HG02981 (cell line): ENCODE measurements around the gene MFNG.
A peak's percentile ranks its signal among the peaks of the same experiment; 100 is the strongest.

ENCODE experiments used
- ATAC-seq: cut with Tn5 transposase; IDR thresholded peaks from one replicate; pipeline ENCODE4 v1.9.1; 2021; ENCODE audit warnings: mild to moderate bottlenecking, moderate library complexity; ENCODE audit not compliant: unreplicated experiment

MFNG gene

DNA sequence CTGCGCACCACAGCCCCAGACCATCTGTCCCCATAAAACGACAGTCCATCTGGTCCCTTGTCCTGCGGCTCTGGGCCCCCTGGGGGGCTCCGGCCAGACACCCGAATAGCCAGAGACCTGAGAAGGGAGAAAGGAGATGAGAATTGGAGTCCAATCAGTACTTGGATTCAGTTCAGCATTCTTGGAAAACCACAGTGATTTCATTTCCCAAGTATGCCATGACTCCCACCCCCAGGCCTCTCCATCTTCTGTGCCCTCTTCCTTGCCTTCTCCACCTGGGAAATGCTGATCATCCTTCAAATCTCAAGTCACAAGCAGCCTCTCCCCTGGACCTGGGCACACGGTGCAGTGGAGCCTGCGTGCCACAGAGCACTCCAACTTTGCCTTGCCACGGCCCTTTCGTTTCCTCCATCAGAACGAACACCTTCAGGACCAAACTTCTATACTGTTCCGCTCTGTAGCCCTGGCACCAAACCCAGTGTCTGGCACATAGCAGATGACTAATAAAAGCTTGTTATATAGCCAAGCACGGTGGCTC, 10.9 kb upstream of the MFNG start:
- no peak for ATAC-seq

GRCh38 chr22:37496651-37497050, 10.5 kb upstream of the MFNG start:
- ATAC-seq, result no peak

DNA sequence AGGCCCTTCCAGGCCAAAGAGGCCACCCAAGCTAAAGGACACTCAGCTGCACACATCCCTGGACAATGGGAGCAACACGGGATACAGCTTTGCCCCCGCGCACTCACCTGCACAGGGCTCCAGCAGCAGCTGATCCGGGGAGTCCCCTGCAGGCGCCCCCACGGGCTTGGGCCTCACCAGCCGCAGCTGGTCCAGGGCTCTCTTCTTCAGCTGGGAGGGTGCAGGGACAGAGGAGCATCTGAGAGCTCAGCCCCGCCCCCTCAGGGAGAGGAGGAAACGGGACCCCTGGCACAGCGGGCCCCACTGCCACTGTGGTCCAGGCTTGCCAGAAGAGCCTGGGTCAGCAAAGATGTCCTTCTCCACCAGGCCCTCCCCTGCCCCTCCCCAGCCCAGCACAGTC, 7.8 kb upstream of the MFNG start:
- no peak for ATAC-seq

DNA sequence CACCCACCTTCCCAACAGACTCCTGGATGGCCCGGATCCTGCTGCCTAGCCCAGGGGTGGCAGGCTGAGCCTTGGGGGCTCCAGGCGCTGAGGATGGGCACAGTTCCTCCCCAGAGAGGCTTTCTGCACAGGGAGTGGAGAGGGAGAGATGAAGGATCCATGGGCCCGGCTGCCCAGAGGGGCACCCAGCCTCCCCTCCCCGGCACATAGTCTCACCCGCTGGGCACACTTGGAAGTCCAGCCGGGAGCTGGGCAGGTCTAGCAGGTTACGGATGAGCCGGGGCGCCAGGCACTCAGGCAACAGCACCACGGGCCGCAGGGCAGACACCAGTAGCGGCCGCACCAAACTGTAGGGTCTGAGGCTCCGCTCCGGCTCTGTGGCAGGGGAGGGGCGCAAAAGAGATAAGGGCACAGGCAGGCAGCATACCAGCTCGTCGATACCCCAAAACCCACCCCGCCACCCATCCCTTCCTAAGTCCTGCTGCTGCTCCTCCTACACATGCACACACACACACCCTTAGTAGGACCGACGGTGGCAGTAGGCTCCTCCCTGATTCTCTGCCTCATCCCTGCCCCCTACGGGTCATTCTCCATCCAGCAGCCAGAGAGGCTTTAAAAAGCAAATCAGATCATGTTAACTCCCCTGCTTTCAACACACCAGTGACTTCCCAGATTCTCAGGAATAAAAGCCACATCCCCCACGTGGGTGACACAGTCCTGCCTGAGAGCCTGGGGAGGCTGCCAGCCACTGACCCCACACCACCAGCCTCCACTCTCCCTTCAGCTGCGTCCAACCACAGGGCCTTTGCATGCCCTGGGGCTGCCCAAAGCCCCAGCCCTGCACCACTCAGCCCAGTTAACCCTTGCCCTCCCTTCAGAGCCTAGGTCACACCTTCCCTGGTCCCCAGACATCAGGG, 6.5 kb upstream of the MFNG start:
- no peak for ATAC-seq

- ATAC-seq, result no peak
Observed at GRCh38 chr22:37491559-37492427, 5.6 kb upstream of the MFNG start.

- no peak for ATAC-seq
Observed at GRCh38 chr22:37491106-37491505, 4.9 kb upstream of the MFNG start.

- no peak for ATAC-seq
Observed at GRCh38 chr22:37489983-37490382, 3.8 kb upstream of the MFNG start.

DNA sequence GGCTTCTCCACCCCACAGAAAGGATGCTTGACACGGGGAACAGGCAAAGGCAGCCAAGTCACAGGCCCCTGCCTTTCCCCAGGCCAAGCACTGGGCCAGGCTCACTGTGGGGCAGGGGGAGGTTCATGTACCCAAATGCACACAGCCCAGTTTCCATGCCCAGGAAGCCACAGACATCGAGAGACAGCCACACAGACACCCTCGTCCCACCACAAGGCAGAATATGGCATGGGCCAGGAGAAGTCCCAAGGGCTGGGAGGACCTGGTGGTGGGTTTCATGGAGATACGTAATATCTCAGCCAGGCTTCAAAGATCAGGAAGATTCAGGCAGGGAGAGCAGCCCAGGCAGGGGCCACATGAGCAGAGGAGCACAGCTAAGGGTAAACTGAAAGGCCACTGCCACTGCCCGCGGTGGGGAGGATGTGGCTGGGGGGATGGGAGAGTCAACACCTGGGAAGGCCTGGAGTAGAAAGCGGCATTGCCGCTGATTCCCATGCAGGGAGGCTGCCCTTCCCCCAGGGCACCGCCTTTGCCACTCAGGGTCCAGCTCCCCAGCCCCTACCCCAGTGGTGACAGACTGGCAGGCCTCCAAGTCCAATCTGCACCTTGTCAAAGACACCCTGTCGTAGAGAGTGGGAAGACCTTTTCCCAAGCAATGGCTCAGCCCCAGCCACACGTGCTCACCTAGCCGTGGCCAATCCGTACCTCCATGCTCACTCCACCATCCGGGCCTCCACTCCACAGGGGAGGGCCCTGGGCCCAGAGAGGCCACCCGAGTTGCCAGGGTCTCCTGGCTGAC, 2.4 kb upstream of the MFNG start:
- no peak for ATAC-seq

DNA sequence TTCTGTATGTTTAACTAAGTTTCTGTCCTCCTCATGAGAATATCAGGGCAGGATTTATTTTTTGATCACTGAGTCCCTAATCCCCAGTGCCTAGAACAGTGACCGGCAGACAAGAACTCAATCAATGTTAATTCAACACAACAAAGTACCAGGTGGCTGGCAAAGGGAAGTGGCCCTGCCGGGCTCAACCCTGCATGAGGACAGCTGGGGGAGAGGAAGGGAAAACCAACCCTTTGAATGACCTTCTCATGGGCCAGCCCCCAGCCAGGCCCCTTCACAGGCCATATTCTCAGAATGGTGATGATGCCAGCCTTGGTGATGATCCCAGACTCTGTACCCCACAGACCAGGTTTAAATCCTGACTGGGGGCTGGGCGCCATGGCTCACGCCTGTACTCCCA, 1.4 kb upstream of the MFNG start:
- no peak for ATAC-seq

DNA sequence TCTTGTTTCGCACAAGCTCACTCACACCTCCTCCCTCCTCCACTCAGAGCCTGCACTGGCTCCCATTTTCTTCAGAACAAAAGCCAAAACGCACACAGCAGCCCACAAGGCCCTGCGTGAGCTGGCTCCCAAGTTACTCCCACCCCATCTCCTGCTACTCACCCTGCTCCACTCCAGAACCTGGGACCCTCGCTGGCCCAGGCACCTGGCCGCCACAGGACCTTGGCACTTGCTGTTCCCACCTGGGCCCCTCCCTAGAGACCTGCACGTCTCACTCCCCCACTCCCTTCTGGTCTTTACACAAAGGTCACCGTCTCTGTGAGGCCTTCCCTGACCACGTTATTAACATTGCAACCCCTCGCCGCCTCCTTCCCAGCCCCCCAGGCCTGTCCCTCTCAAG, 945 bp upstream of the MFNG start:
- no peak for ATAC-seq

DNA sequence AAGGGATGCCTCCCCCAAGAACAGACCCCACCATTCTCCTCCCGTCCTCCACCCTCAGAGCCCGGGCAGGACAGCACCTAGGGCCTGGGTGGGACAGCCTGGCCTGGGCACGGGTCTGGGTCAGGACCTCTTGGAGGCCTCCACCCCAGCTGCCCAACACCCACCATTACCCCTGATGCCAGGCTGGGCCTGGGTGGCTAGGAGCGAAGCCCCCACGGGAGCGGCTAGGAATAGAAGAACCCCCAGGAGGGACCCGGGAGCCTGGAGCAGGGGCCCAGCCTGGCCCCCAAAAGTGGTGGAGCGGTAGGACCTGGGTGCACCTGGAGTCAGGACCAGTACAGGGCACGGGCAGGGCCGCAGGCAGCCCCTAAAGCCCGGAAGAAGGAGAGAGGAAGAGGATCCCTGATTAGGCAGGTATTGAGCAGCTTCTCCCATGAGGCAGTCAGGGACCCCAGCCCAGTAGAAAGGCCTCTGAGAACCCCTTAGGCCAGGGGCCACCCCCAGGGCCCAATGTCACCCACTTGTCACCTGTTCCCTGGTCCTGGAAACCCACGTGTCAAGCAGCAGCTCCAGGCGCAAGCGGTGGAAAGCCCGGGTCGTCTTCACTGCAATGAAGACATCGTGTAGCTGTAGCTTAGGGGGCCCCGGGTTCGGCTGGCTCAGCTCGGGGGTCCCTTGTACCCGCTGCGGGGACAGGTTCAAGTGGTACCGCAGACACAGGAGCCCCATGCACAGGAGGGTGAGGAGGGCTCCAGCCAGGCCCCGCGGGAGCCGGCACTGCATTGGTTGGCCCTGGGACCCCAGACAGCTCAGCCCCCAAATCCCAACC, 575 bp downstream of the MFNG start:
- peak; percentile 8 for ATAC-seq

DNA sequence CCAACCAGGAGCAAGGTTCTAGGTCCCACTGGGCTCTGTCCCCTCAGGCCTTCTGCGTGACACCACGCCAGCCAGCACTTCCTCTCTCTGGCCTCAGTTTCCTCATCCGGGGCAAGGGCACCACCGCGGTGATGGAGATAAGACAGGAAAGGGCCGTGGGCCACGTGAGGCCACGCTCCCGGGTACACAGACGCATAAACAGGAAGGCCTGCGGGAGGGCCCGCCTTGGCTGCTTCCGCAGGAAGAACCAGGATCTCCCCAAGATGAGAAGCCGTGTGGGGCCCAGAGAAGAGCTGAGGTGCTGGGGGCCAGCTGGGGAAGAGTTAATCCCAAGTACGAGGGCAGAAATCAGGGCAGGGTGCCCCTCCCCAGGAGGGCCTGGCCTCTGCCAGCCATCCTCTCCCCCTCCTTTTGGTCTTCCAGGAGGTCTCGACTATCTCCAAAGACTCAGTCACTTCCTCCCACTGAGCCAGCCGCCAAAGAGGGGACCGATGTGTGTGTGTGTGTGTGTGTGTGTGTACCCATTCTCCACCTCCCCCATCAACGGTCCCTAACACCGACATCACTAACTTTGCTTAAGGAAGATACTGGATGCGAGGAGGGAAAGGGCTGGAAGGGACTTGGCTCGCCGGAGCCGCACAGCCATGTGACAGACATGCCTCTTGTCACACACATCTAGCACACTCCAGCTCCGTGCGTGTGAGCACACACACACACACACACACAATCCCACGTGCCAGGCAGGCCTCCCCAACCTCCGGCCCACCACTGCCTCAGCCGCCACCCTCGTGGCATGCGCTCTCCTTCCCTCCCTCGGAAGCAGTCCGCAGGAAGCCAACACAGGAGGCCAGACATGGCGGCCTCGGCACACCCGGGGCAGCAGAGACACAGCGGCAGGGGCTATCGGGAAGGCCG, 1.4 kb downstream of the MFNG start:
- no peak for ATAC-seq

- no peak for ATAC-seq
Observed at GRCh38 chr22:37483050-37483449, 3.1 kb downstream of the MFNG start.

- no peak for ATAC-seq
Observed at GRCh38 chr22:37482244-37482643, 3.9 kb downstream of the MFNG start.

DNA sequence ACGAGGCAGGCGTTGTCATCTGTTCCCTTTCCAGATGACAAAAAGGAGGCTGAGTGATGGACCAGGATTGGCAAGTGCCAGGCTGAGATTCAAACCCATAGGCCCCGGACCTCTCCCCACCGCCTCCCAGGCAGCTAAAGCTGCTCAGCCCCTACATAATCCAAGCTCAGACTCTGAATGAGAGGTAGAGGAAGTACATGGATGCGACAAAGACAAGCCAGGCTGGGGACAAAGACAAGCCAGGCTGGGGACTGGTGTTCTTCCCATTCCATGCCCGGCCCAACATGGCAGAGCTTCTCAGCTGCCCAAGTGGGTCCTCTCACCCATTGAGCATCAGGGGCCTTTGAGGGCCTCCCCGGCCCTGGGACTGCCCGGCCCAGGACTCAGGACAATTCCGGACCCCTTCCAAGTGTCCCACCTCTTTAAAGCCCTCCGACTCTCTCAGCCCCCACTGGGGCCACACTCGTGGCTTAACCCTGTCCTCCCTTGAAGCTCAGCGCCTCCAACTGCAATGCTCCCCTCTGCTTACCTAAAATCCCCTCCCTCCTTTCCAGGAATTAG, 4.8 kb downstream of the MFNG start:
- no peak for ATAC-seq

DNA sequence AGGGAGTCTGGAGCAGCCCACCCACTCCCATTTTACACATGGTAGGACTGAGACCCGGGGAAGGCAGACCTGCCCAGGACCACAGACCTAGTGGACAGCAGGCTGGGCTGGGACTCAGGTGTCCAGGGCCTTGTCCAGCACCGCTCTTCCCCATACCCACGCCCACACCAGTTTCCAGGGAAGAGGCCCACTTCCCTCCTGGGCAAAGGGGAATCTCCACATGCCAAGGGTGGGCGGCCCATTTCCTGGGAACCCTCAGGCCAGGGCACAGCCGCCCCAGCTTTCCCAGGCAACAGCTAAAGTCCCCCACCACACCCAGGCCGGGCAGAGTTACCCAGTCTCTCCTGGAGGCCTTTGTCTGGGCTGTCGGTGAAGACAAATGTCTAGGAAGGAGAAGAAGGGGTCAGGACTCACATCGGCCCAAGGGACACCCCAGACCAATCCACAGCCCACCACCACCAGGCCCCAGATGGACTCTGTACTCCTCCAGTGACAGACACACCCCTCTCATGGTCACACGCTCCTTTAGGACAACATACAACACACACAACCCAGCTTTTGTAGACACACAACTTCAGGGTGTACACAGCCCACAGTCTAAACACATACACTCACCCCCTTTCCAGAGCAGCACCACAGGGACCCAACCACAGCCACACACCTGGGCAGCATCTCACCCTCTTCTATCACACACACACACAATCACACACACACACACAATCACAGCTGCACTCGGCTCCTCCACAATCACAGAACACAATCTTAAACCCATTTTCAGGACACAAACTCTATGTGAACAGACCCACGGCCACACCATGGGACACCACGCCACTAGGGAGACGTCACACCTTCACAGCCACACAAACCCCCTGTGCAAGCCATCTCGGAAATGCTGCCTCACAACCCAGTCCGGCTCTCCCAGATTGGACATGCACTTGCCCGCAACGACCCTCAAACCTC, 5.5 kb downstream of the MFNG start:
- no peak for ATAC-seq

DNA sequence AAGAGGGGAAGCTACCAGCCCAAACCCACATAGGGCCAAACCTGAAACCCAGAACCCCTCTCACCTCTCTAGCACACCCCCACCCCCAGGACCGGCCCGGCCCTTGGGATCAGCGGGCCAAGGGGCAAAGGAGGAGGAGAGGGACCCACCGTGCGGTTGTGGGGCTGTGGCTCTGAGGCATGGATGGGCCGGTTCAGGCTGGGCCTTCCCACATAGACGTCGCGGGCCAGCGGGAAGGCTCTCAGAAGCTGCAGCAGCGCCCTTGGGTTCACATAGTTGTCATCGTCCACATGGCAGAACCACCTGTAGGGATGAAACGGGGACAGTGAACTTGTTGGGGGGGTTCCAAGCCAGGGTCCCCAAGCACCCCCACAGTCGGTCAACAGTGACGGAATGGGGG, 7.0 kb downstream of the MFNG start:
- no peak for ATAC-seq
